Breast epithelium (tissue), 3 donors: ENCODE data around the gene IMP3.

Source experiments
- CTCF ChIP-seq, 3 donors: fragments of 450-650 bp; IDR thresholded peaks; one replicate each; pipeline ENCODE4 v1.5.1; 2016 to 2017; ENCODE audit warnings: antibody characterized with exemption in 3 of 3, mild to moderate bottlenecking in 3 of 3, moderate library complexity in 3 of 3
- POLR2A ChIP-seq: fragments of 450-650 bp; IDR thresholded peaks from one replicate; pipeline ENCODE4 v1.6.1; 2016; ENCODE audit warnings: antibody characterized with exemption, mild to moderate bottlenecking, moderate library complexity

- TF ChIP-seq CTCF (IDR thresholded peaks at IDR 0.05) (no peak), POLR2A (no peak)
Observed at GRCh38 chr15:75655931-75656330, 15.9 kb upstream of the IMP3 start.
